ENCODE results near the gene SLC15A2.

SLC15A2 gene

GRCh38 chr3:121981473-121981872, 87.3 kb downstream of the SLC15A2 start:
- no peak for DNase-seq (ENCODE audit: low read depth, low spot score)

GRCh38 chr3:121985846-121986245, 91.6 kb downstream of the SLC15A2 start:
- DNase-seq (ENCODE audit: low read depth, low spot score): peak; percentile 73

- DNase-seq (ENCODE audit: low read depth, low spot score): no peak
These were observed 93.9 kb downstream of the SLC15A2 start for GRCh38 chr3:121988146-121988545.

GRCh38 chr3:121989943-121990342, 95.7 kb downstream of the SLC15A2 start:
- DNase-seq (ENCODE audit: low read depth, low spot score): no peak

GRCh38 chr3:121992601-121993560, 98.7 kb downstream of the SLC15A2 start:
- DNase-seq (ENCODE audit: low read depth, low spot score): no peak
